Fibroblast of the aortic adventitia (primary cell): ENCODE data around the gene ACSL3. TPM values are rescaled to one million over a fixed set of nuclear protein-coding genes. Genes with fewer than 3 reads are reported as not detected.

Source experiments
- DNase-seq: peaks from one replicate; pipeline ENCODE4 v3.0.0-alpha.2; 2010; ENCODE audit warnings: low read depth
- H3K4me3 ChIP-seq: 2 replicates; pipeline ENCODE4 v1.5.1; 2011; ENCODE audit warnings: low read depth, mild to moderate bottlenecking, control low read depth, low read length, moderate library complexity
- total RNA-seq: library from RNA; depleted of rRNA; stranded (reverse); fragments of >200 nt; gene quantifications from 2 replicates; pipeline ENCODE4 v1.2.3, GENCODE V29; 2012; ENCODE audit warnings: low replicate concordance
- TF ChIP-seq, protein P1 (sequence below): IDR thresholded peaks from 2 replicates; pipeline ENCODE4 v1.5.1; 2011; ENCODE audit warnings: mild to moderate bottlenecking, low read length, control low read depth, inconsistent platforms; ENCODE audit not compliant: insufficient read depth

Gene ACSL3
- total RNA-seq, 1 donor: 88.5 TPM

DNA sequence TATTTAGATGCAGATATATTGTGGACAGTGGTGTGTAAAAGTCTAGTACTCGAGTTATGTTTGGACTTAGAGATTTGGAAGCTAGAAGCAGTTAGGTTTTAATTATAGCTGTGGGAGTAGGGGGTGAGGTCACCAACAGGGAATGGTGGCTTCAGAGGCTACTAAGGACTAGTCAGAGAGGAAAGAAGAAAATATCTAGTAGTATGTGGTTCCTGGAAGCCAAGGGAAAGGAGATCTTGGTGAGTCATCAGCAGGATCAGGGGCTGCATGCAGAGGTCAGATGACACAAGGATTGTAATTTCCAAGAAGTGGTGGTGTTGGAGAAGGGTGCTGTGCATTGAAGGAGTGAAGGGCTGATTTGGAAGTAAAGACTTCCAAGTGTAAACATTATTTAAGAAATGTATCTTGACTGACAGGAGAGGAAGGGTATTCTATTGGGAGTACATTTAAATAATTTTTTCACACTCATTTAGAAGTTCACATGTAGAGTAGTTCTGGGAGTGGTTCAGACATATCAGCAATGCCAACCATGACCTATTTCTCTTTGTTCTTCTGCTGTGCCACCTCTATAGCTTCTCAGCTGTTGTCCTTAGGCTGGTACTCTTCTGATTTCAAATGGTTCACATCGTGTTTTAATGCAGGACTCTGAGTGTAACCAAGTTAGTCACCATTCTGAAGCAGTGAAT is 59.1 kb downstream of the ACSL3 start:
- TF ChIP-seq, protein P1, sequence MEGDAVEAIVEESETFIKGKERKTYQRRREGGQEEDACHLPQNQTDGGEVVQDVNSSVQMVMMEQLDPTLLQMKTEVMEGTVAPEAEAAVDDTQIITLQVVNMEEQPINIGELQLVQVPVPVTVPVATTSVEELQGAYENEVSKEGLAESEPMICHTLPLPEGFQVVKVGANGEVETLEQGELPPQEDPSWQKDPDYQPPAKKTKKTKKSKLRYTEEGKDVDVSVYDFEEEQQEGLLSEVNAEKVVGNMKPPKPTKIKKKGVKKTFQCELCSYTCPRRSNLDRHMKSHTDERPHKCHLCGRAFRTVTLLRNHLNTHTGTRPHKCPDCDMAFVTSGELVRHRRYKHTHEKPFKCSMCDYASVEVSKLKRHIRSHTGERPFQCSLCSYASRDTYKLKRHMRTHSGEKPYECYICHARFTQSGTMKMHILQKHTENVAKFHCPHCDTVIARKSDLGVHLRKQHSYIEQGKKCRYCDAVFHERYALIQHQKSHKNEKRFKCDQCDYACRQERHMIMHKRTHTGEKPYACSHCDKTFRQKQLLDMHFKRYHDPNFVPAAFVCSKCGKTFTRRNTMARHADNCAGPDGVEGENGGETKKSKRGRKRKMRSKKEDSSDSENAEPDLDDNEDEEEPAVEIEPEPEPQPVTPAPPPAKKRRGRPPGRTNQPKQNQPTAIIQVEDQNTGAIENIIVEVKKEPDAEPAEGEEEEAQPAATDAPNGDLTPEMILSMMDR: no peak
- no peak overlapping the region for H3K4me3 ChIP-seq
- DNase-seq: peak; percentile 85

DNA sequence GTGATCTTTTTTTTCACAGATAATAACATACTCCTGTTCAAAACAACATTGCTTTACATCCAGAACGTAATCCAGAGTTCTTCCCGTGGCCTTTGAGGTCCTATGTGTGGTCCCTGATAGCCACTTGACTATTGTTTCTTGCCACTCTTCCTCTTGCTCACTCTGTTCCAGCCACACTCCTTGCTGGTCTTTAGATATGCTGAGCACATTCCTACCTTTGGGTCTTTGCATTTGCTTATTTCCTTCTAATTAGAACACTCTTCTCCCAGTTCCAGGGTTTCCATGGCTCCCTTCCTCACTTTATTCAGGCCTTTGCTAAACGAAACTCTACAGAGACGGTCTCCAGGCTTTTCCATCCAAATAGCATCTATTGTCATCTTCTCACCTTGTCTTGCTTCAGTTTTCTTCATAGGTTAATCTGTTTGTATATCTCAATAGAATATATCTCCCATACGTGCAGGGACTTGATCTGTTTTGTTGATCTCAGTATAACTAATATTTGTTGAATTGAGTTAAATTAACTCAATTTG is 59.9 kb downstream of the ACSL3 start:
- H3K4me3 ChIP-seq: no peak overlapping the region
- no peak for DNase-seq
- TF ChIP-seq, protein P1: no peak

DNA sequence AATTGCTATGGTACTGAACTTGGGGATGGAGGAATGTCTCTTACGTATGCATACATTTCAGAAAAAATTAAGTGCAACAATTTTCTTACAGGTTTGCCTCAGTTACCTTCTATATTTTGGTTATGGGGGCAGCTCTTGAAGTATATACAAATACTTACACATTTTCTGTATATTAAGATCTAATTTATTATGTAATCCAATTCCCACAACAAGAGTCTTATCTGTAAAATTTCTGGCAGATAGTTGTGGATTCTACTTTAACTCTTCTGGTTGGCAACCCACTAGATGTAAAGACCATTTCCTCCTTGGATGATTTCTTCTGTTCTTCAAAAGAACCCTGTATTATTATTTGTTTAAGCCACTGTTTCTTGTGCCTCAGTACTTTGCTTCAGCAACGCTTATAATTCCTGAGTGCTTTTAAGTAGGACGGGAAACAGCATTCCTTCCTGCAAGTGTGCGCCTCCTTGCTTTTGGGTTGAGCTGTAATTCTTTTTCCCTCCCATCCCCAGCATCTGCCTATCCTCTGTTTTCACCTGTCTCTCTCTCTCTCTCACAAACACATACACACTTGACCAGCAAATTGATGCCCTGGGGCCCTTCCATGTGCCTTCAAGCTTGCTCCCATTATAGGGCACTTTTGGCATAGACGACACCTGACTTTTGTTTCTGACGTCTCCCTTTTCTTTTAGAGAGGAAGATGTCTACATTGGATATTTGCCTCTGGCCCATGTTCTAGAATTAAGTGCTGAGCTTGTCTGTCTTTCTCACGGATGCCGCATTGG is 61.4 kb downstream of the ACSL3 start:
- DNase-seq: no peak
- H3K4me3 ChIP-seq: no peak overlapping the region
- TF ChIP-seq, protein P1: no peak

DNA sequence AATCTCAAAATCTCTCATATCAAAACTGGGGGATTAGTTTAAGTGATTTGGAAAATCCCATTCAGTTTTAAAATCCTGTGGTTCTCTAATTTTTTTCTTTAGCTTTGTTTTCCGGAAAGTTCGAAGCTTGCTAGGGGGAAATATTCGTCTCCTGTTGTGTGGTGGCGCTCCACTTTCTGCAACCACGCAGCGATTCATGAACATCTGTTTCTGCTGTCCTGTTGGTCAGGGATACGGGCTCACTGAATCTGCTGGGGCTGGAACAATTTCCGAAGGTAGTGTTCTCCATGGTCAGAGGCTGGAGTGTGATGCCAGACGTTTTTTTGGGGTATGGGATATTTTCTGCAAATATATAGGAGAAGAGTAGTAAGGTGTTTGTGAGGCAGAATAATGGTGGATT is 66.1 kb downstream of the ACSL3 start:
- H3K4me3 ChIP-seq: no peak overlapping the region
- no peak for DNase-seq
- TF ChIP-seq, protein P1: no peak

DNA sequence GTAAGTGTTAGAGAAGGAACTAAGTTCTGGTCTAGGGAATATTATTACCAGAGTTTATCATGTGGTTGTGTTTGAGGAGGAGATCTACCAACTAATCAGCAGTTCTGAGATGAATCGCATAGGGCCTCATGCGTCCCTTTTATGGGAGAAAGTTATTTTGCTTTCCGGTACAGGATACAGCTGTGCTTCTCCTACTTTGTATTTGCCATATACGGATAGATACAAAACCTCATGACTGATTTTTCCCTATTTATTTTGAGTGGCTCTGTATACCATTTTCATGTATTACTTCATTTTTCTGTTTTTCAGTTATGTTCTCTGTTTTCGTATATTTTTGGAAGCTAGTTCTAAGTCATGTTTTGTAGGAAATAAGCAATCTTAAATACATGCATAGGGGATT is 66.8 kb downstream of the ACSL3 start:
- DNase-seq: no peak
- TF ChIP-seq, protein P1: no peak
- H3K4me3 ChIP-seq: no peak overlapping the region

DNA sequence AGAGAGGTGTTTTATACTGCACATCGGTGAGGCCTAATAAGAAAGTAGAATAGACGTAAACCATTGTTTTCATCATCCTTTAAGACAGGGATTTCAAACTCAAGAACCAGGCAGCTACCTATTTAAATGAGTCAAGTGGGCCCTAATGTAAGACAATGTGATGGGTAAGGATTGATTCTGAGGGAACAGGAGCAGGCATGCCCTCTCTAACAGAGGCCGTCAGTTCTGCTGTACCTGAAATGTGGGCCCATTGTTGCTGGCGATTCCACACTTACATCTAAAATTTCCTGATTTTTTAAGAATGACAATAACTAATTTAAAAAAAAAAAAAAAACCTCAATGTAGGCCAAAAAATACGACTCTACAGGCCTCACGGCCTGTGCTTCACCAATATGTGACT is 67.5 kb downstream of the ACSL3 start:
- TF ChIP-seq, protein P1: no peak
- no peak for DNase-seq
- no peak overlapping the region for H3K4me3 ChIP-seq
